Activated T-helper 17 cell treated with anti-CD3 and anti-CD28 coated beads, Interleukin-2, amount 50 U/mL, for 72 hours (primary cell): Measurements from ENCODE around the gene UCHL5. TPM values are rescaled to one million over a fixed set of nuclear protein-coding genes. Genes with fewer than 3 reads are reported as not detected.
"Not testable (repeated sequence)": the region's sequence is repeated elsewhere in the genome, so short reads cannot be mapped to it uniquely, and the experiment has no call there.

Experiments
- ATAC-seq: fragments of 150-1000 bp; cut with Tn5 transposase; replicated peaks from 2 replicates; pipeline ENCODE4 v1.10.0; 2021; ENCODE audit warnings: mild to moderate bottlenecking, moderate library complexity
- H3K27ac Mint-ChIP-seq: one replicate; pipeline ENCODE4 v1.8.0; 2022; ENCODE audit warnings: mixed read lengths
- H3K27me3 Mint-ChIP-seq: one replicate; pipeline ENCODE4 v1.8.0; 2022; ENCODE audit warnings: mixed read lengths
- H3K36me3 Mint-ChIP-seq: one replicate; pipeline ENCODE4 v1.8.0; 2022; ENCODE audit warnings: low read depth, mild to moderate bottlenecking, mixed read lengths
- H3K4me1 Mint-ChIP-seq: one replicate; pipeline ENCODE4 v1.8.0; 2022; ENCODE audit warnings: mixed read lengths
- H3K4me3 Mint-ChIP-seq: one replicate; pipeline ENCODE4 v1.8.0; 2022; ENCODE audit warnings: mild to moderate bottlenecking, mixed read lengths
- H3K9me3 Mint-ChIP-seq: one replicate; pipeline ENCODE4 v1.8.0; 2022; ENCODE audit warnings: mixed read lengths
- total RNA-seq, 2 donors: library from RNA; stranded (reverse); gene quantifications; one replicate each; pipeline ENCODE4 v1.2.3, GENCODE V29; 2022

UCHL5 gene
- total RNA-seq, 2 donors from 2014 or later: 45.2 to 75.4 TPM

- peak; percentile 24 for ATAC-seq
- Mint-ChIP-seq H3K9me3 (no peaks in the 10 kb centered on the region), H3K36me3 (peaks cover 72% of the 10 kb centered on the region), H3K4me1 (peaks cover 15% of the 10 kb centered on the region), H3K27ac (peak overlapping the region; percentile 42), H3K27me3 (no peaks in the 10 kb centered on the region), H3K4me3 (no peak overlapping the region)
Measured at GRCh38 chr1:193042766-193043691, 16.1 kb downstream of the UCHL5 start.

- Mint-ChIP-seq H3K9me3 (no peaks in the 10 kb centered on the region), H3K27ac (no peak overlapping the region), H3K4me1 (peaks cover 32% of the 10 kb centered on the region), H3K4me3 (no peak overlapping the region), H3K36me3 (peaks cover 61% of the 10 kb centered on the region), H3K27me3 (no peaks in the 10 kb centered on the region)
- no peak for ATAC-seq
Measured at GRCh38 chr1:193040011-193040410, 19.1 kb downstream of the UCHL5 start.

- no peak for ATAC-seq
- Mint-ChIP-seq H3K27ac (no peak overlapping the region), H3K9me3 (no peaks in the 10 kb centered on the region), H3K27me3 (no peaks in the 10 kb centered on the region), H3K36me3 (peaks cover 45% of the 10 kb centered on the region), H3K4me3 (no peak overlapping the region), H3K4me1 (peaks cover 38% of the 10 kb centered on the region)
Measured at GRCh38 chr1:193036337-193037047, 22.7 kb downstream of the UCHL5 start.

GRCh38 chr1:193033610-193034009 lies 25.6 kb downstream of the UCHL5 start:
- H3K9me3 Mint-ChIP-seq: no peaks in the 10 kb centered on the region
- H3K27ac Mint-ChIP-seq: no peak overlapping the region
- peaks cover 29% of the 10 kb centered on the region for H3K4me1 Mint-ChIP-seq
- no peak for ATAC-seq
- peaks cover 35% of the 10 kb centered on the region for H3K36me3 Mint-ChIP-seq
- no peak overlapping the region for H3K4me3 Mint-ChIP-seq
- H3K27me3 Mint-ChIP-seq: no peaks in the 10 kb centered on the region

- Mint-ChIP-seq H3K36me3 (peaks cover 29% of the 10 kb centered on the region), H3K4me1 (peaks cover 29% of the 10 kb centered on the region)
- H3K4me3 Mint-ChIP-seq, H3K27me3 Mint-ChIP-seq, H3K9me3 Mint-ChIP-seq, H3K27ac Mint-ChIP-seq, ATAC-seq: not testable (repeated sequence)
Measured at GRCh38 chr1:193032643-193033427, 26.3 kb downstream of the UCHL5 start.

GRCh38 chr1:193031431-193031830 lies 27.7 kb downstream of the UCHL5 start:
- peaks cover 30% of the 10 kb centered on the region for H3K36me3 Mint-ChIP-seq
- H3K4me1 Mint-ChIP-seq: peaks cover 18% of the 10 kb centered on the region
- H3K4me3 Mint-ChIP-seq: no peak overlapping the region
- ATAC-seq: peak; percentile 29
- H3K9me3 Mint-ChIP-seq: no peaks in the 10 kb centered on the region
- no peaks in the 10 kb centered on the region for H3K27me3 Mint-ChIP-seq
- no peak overlapping the region for H3K27ac Mint-ChIP-seq

- Mint-ChIP-seq H3K9me3 (no peaks in the 10 kb centered on the region), H3K4me3 (no peak overlapping the region), H3K27ac (no peak overlapping the region), H3K27me3 (no peaks in the 10 kb centered on the region), H3K4me1 (peaks cover 11% of the 10 kb centered on the region), H3K36me3 (peaks cover 42% of the 10 kb centered on the region)
- no peak for ATAC-seq
Measured at GRCh38 chr1:193030280-193030679, 28.9 kb downstream of the UCHL5 start.

GRCh38 chr1:193025218-193025617 lies 33.9 kb downstream of the UCHL5 start:
- Mint-ChIP-seq H3K4me3 (no peak overlapping the region), H3K27me3 (no peaks in the 10 kb centered on the region), H3K36me3 (peaks cover 69% of the 10 kb centered on the region), H3K9me3 (no peaks in the 10 kb centered on the region), H3K4me1 (no peaks in the 10 kb centered on the region), H3K27ac (no peak overlapping the region)
- ATAC-seq: no peak

- no peaks in the 10 kb centered on the region for H3K9me3 Mint-ChIP-seq
- peak; percentile 31 for ATAC-seq
- H3K4me3 Mint-ChIP-seq: no peak overlapping the region
- no peaks in the 10 kb centered on the region for H3K27me3 Mint-ChIP-seq
- H3K4me1 Mint-ChIP-seq: no peaks in the 10 kb centered on the region
- H3K36me3 Mint-ChIP-seq: peaks cover 49% of the 10 kb centered on the region
- H3K27ac Mint-ChIP-seq: no peak overlapping the region
Measured at GRCh38 chr1:193019442-193020026, 39.6 kb downstream of the UCHL5 start.

- Mint-ChIP-seq H3K36me3 (peaks cover 32% of the 10 kb centered on the region), H3K27ac (no peak overlapping the region), H3K4me3 (no peak overlapping the region), H3K27me3 (no peaks in the 10 kb centered on the region), H3K4me1 (no peaks in the 10 kb centered on the region), H3K9me3 (no peaks in the 10 kb centered on the region)
- no peak for ATAC-seq
Measured at GRCh38 chr1:193016788-193017187, 42.4 kb downstream of the UCHL5 start.

- Mint-ChIP-seq H3K36me3 (peaks cover 18% of the 10 kb centered on the region), H3K4me1 (no peaks in the 10 kb centered on the region), H3K27me3 (no peaks in the 10 kb centered on the region), H3K9me3 (no peaks in the 10 kb centered on the region), H3K27ac (no peak overlapping the region), H3K4me3 (no peak overlapping the region)
- no peak for ATAC-seq
Measured at GRCh38 chr1:193014400-193014799, 44.8 kb downstream of the UCHL5 start.

GRCh38 chr1:193013707-193014106 lies 45.5 kb downstream of the UCHL5 start:
- Mint-ChIP-seq H3K4me1 (no peaks in the 10 kb centered on the region), H3K27ac (no peak overlapping the region), H3K9me3 (no peaks in the 10 kb centered on the region), H3K27me3 (no peaks in the 10 kb centered on the region), H3K4me3 (no peak overlapping the region), H3K36me3 (peaks cover 18% of the 10 kb centered on the region)
- ATAC-seq: no peak

GRCh38 chr1:193013005-193013404 lies 46.2 kb downstream of the UCHL5 start:
- ATAC-seq: no peak
- Mint-ChIP-seq H3K4me3 (no peak overlapping the region), H3K9me3 (no peaks in the 10 kb centered on the region), H3K27me3 (no peaks in the 10 kb centered on the region), H3K36me3 (peaks cover 18% of the 10 kb centered on the region), H3K4me1 (no peaks in the 10 kb centered on the region), H3K27ac (no peak overlapping the region)

- Mint-ChIP-seq H3K9me3 (no peaks in the 10 kb centered on the region), H3K36me3 (peaks cover 12% of the 10 kb centered on the region), H3K4me1 (no peaks in the 10 kb centered on the region), H3K27me3 (no peaks in the 10 kb centered on the region), H3K27ac (no peak overlapping the region), H3K4me3 (no peak overlapping the region)
- no peak for ATAC-seq
Measured at GRCh38 chr1:193011406-193011805, 47.8 kb downstream of the UCHL5 start.
